HG03354 (cell line): ENCODE data around the gene CCDC178.

Experiments
- ATAC-seq: cut with Tn5 transposase; IDR thresholded peaks from one replicate; pipeline ENCODE4 v1.9.1; 2021; ENCODE audit warnings: mild to moderate bottlenecking; ENCODE audit not compliant: unreplicated experiment, poor library complexity, severe bottlenecking

The CCDC178 gene

DNA sequence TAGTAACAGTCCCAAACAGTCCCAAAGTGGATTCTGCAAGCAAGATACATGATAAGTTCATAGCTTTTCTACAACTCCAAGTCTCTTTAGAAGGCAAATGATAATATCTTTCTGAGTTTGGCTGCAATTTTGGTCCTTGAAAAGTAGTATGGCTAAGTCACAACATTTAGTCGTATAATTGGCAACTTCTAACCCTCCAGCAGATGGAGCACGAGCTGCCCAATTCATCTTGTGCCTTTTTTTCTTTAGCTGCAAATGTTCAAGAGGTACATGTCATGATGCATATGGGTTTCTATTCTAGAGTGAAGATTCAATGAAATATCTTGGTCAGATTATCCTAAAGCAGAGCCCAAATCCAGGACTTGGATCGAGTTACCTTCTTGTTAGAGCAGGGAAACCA lies 540.7 kb downstream of the CCDC178 start:
- peak; percentile 49 for ATAC-seq

DNA sequence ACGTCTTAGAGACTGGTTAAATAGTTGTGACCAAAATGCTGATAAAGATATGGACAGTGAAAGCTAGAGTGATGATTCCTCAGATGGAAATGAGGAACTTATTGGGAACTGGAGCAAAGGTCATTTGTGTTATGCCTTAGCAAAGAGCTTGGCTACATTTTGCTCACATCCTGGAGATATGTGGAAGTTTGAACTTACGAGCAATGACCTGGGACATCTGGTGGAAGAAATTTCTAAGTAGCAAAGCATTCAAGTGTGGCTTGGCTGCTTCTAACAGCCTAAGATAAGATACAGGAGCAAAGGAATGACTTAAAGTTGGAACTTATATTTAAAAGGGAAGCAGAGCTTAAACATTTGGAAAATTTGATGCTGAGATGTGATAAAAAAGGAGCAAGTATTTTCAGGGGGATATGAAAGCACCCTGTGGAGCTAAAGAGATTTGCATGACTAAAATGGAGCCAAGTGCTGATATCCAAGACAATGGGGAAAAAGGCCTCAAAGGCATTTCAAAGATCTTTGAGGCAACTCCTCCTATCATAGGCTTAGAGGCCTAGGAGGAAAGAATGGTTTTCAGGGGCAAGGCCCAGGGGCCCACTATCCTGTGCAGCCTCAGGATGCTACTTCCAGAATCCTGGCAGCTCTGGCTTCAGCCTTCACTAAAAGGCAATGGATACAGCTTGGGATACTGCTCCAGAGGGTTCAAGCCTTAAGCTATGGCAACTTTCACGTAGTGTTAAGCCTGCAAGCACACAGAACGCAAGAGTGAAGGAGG lies 543.6 kb downstream of the CCDC178 start:
- no peak for ATAC-seq

DNA sequence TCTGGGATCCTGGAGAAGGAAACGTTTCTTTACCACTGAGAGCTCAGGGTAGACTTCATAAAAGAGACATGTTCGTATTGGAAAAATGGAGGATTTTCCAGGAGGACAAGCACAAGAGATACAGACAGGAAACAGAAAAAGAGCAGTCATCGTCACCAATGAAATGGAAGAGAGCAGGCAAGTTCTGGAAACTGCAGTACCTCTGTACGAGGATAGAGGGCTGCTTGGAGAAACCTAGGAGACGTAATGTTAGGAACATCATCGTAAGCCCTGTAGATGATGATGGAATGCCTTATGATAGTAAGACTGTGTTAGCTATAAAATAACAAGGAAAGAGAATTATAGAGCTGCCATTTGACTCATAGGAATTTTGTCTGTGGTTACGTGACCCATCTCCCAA lies 546.6 kb downstream of the CCDC178 start:
- no peak for ATAC-seq

DNA sequence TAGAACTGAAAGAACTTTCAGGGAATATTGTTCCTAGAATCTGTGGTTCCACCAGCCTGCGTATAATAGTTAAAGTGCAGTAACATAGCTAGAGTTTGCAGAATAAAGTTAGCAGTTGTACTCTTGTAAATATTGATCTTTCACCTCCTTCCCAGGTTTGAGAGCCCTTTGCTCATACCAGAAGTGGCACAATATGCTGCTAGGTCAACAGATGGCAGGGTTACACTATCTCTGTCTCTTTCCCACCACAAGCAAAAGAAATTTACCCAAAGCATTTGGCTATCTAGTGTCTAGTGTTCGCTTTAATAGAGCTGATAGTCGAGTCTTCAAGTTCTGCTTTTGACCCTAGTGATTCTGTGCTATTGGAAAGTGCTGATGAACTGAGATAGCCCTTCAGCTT lies 548.7 kb downstream of the CCDC178 start:
- no peak for ATAC-seq

GRCh38 chr18:32891130-32891529 lies 549.4 kb downstream of the CCDC178 start:
- ATAC-seq: peak; percentile 88

- ATAC-seq: no peak
These were observed 550.6 kb downstream of the CCDC178 start for GRCh38 chr18:32889615-32890593.

GRCh38 chr18:32888306-32888705 lies 552.2 kb downstream of the CCDC178 start:
- no peak for ATAC-seq
